ENCODE data around the gene RPH3AL. TPM values are rescaled to one million over a fixed set of nuclear protein-coding genes. Genes with fewer than 3 reads are reported as not detected.

The RPH3AL gene
- total and polyA plus RNA-seq, 12 donors = 3.6 to 11.1 (median 6.0) TPM

DNA sequence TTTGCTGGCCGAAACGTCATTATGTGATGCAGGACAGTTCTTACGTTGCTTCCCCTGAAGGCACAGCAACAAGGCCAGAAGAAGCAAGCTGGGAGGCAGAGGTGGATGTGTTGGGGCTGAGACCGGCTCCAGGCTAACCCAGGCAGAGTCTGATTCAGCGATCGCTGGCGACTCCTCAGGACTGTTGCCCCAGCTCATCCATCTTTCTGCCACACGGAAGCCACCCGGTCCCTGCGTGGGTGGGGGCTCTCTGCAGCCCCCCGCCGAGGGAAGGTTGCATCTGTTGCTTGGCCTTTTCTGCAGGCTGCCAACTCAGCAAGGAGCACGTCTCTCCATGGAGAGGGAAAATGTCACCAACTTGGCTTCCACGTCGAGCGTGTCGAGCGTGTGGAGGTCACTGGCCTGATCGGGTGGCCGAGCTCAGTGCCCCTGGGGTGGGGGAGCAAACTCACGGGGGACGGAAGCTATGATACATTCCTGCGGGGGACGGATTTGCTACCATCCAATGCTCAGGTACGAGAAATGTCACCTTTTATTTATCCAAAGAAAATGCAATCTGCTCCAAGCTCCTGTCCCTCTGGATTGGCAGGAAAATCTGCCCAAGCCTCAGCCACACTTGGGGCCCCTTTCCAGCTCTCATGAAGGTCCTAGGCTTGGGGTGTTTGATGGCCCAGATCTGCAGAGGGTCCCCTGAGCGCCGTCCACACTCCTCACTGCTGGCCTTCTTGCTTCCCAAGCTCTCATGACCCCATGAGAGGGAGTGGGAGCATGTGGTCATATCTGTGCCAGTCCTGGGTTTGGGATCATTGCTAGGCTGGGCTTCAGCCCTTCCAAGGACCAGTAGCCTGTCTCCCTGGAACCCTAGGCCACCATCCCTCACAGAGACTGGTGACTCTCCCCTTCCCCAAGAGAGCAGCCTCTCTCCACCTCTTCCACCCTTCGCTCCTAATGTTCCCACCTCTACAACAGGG is 69.4 kb downstream of the RPH3AL start:
- no peak for ATAC-seq
- DNase-seq = no peak
- TF ChIP-seq, protein P1, sequence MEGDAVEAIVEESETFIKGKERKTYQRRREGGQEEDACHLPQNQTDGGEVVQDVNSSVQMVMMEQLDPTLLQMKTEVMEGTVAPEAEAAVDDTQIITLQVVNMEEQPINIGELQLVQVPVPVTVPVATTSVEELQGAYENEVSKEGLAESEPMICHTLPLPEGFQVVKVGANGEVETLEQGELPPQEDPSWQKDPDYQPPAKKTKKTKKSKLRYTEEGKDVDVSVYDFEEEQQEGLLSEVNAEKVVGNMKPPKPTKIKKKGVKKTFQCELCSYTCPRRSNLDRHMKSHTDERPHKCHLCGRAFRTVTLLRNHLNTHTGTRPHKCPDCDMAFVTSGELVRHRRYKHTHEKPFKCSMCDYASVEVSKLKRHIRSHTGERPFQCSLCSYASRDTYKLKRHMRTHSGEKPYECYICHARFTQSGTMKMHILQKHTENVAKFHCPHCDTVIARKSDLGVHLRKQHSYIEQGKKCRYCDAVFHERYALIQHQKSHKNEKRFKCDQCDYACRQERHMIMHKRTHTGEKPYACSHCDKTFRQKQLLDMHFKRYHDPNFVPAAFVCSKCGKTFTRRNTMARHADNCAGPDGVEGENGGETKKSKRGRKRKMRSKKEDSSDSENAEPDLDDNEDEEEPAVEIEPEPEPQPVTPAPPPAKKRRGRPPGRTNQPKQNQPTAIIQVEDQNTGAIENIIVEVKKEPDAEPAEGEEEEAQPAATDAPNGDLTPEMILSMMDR (IDR thresholded peaks at IDR 0.05) = no peak
- Histone ChIP-seq H3K36me3 (peaks cover 0 to 3% (median 0%) of the 10 kb centered on the region in 9 donors), H3K9me3 (peaks cover 0 to 9% (median 0%) of the 10 kb centered on the region in 11 donors), H3K27ac (no peak overlapping the region), H3K4me3 (no peak overlapping the region), H3K27me3 (no peaks in the 10 kb centered on the region), H3K4me1 (peaks cover 0 to 14% (median 12%) of the 10 kb centered on the region in 9 donors)
- intact Hi-C loops (cut with DNase I) = no loop called here
- WGBS, 2 donors = 84 to 89% methylated on average over 28 of the region's 28 CpGs

DNA sequence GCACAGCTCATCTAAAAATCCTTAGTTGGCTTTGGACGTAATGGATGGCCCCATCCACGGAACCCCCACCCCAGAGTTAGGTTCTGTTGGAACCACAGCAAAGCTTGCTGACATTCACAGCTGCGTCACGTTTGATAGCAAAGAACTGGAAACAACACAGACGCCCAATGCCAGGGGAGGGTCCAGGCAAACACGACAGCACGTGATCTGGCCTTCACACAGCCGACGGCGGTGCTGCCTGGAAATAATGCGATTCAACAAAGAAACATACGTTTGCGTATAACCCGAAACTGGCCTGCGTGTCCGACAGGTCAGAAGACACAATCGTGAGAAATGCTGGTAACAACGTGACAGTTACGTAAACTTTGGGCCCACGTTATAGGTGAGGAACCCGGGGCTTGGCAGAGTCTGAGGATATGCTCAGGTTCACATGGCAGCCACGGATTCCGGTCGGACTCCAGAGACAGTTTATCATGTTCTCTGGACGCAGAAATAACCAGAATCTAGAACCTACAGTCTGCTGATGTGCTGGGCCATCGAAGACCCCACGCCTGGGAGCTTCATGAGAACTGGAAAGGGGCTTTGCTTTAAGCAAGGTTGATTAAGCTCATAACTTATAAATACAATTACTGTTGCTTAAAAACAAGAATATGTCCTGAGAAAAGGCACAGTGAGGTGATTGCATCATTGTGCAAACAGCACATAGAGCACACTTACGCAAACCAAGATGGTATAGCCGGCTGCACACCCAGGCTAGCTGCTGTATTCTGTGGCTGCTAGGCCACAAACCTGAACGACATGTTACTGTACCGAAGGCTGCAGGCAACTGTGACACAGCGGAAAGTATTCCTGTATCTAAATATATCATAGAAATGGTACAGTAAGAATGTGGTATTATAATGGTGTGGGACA is 70.4 kb downstream of the RPH3AL start:
- Histone ChIP-seq H3K27ac (no peak overlapping the region), H3K4me3 (no peak overlapping the region), H3K4me1 (peaks cover 0 to 14% (median 12%) of the 10 kb centered on the region in 9 donors), H3K9me3 (peaks cover 0 to 9% (median 0%) of the 10 kb centered on the region in 11 donors), H3K36me3 (peaks cover 0 to 3% (median 0%) of the 10 kb centered on the region in 9 donors), H3K27me3 (no peaks in the 10 kb centered on the region)
- 85 to 87% methylated on average over 32 of the region's 32 CpGs for WGBS, 2 donors
- no peak for ATAC-seq
- TF ChIP-seq, protein P1 (IDR thresholded peaks at IDR 0.05) = no peak
- intact Hi-C loops (cut with DNase I) = no loop called here
- DNase-seq = no peak

DNA sequence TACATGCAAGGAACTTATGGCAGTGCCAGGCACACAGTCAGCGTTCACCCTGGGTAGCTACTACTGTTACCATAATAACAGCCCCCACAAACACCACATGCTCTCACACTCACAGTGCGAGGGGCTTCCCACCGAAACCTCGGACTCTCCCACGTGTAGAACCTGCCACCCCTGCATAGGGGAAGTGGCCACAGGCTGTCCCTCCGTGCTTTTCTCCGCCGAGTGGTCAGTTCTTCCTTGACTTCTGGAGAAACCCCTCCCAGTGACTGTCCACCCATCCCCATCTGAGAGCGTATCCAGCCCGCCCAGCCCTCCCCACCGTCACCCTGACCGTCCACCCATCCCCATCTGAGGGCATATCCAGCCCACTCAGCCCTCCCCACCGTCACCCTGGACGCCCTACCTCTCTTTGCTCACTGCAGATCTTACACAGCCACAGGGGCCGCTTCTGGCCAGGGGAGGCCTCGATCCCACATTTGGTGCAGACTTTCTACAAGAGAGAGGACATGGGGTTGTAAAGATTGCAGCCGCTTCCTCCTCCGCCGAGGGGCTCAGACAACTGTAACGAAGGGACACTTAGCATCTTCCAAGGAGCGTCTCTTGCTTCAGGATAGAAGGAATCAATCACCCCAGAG is 71.1 kb downstream of the RPH3AL start:
- Histone ChIP-seq H3K4me3 (no peak overlapping the region), H3K27ac (no peak overlapping the region), H3K4me1 (peaks cover 0 to 14% (median 12%) of the 10 kb centered on the region in 9 donors), H3K36me3 (peaks cover 0 to 3% (median 0%) of the 10 kb centered on the region in 9 donors), H3K9me3 (peaks cover 0 to 9% (median 0%) of the 10 kb centered on the region in 11 donors), H3K27me3 (no peaks in the 10 kb centered on the region)
- no peak for DNase-seq
- WGBS, 2 donors = 91 to 92% methylated on average over 21 of the region's 21 CpGs
- intact Hi-C loops (cut with DNase I) = no loop called here
- TF ChIP-seq, protein P1 (IDR thresholded peaks at IDR 0.05) = no peak
- ATAC-seq = no peak

Data from heart right ventricle (tissue), 16 donors.